GM12874 (cell line): ENCODE data around the gene EVPL.

ENCODE experiments used
- CTCF ChIP-seq: IDR thresholded peaks from 2 replicates; pipeline ENCODE4 v1.5.1; 2011; ENCODE audit warnings: low read depth, mild to moderate bottlenecking, control low read depth, low read length, moderate library complexity; ENCODE audit not compliant: insufficient read depth

The EVPL gene

DNA sequence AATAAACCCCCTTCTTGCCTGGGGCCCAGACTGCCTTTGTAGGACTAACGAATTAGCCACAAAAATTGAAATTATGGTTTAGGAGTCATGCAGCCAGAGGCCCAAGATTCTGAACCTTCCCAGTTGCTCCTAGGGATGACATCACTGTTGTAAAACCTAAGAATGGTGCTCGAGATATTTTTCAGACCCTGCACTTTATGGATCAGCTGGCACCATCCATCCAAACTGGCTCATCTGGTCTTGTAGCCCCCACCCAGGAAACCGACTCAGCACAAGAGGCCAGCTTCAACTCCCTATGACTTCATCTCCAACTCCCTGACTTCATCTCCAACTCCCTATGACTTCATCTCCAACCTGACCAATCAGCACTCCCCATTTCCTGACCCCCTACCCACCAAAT, 10.9 kb upstream of the EVPL start:
- no peak for TF ChIP-seq CTCF

DNA sequence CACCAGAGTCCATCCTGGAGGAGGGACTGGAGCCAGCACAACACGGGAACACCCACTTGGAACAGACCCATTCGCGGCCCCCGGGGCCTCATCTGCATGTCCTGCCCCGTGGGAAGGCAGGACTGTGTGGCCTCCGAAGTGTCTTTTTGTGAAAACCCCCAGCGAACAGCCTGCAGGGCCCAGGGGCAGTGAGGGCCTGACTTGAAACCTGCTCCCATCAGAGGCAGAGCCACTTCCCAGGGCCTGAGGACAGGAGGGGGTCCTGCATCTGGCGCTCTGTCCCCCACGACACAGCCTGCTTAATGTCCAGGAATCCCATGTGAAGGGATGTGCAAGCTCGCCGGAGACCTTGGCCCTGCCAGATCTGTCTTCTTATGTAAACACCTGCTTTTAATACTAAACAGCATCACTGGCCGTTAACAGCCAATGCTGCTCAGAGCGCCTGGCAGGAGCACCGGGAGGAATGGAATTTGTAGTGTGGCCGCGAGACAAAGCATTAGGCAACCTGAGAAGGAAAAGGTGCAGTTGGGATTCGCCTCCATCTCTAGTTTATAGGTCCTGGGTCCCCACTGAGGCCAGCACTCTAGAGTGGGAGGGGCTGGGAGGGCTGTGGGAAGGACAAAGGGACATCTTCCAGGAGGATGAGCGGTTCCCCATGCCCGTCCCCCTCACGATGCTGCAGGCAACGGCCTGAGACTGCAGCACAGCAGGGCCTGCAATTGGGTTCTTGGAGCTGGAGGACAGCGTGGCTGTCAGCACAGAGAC, 9.6 kb upstream of the EVPL start:
- no peak for TF ChIP-seq CTCF

- TF ChIP-seq CTCF, result no peak
Measured at GRCh38 chr17:76034428-76035350, 7.6 kb upstream of the EVPL start.

- no peak for TF ChIP-seq CTCF
Measured at GRCh38 chr17:76033139-76033538, 6.0 kb upstream of the EVPL start.

GRCh38 chr17:76032780-76033108, 5.6 kb upstream of the EVPL start:
- TF ChIP-seq CTCF, result no peak

DNA sequence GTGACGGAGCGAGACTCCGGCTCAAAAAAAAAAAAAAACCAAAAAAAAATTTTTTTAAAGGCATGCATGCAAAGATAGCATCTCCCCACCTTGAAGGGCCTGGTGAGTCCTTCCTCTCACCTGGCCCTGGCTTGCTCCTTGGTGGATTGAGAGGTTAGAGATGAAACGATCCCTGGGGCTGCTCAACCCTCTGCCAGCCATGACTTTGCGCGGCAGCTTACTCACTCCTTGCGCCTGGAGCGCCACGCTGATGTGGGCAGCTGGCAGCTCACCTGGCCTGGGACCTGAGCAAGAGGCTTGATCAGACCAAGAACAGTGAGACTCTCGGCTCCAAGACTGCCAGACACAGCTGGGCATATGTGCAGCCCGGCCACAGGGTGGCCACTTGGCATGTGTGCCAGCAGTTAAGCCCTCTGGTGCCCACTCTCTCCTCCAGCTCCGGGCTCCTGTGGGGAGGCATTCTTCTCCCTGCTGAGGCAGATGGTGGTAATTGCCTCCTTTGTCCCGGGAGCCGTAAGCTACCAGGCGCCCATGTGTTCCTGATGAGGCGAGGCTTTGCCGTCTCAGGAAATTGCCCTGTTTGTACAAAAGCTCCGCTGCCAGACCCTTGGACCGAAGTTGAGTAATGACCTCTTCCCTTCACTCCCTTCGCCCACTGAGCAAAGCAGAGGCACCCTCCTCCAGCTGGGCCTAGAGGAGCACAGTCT, 5.1 kb upstream of the EVPL start:
- TF ChIP-seq CTCF, result no peak

DNA sequence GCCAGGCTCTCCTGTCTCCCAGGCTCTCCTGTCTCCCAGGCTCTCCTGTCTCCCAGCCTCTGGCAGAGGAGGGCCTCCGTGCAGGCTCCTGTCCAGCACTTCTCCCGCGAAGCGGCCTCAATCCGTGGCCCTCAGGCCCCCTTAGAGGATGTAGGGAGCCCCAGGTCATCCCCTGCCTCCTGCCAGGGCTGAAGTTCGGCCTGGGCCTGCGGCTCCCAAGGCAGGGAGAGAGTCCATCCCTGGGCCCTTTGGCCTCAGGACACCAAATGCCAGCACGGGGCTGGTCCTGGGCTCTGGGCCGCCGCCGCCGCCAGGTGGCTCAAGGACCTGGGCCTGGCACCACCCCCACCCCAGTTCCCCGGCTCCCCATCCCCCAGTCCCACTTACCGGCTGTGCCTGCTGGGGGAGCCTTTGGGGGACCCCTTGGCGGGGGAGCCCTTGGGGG, 370 bp downstream of the EVPL start:
- TF ChIP-seq CTCF, result no peak
